Measurements from ENCODE around the gene KRT35. TPM values are rescaled to one million over a fixed set of nuclear protein-coding genes. Genes with fewer than 3 reads are reported as not detected.
"Not testable (repeated sequence)": the region's sequence is repeated elsewhere in the genome, so short reads cannot be mapped to it uniquely, and the experiment has no call there.

The KRT35 gene
- total RNA-seq, 2 donors from 2014 or later = not detected

DNA sequence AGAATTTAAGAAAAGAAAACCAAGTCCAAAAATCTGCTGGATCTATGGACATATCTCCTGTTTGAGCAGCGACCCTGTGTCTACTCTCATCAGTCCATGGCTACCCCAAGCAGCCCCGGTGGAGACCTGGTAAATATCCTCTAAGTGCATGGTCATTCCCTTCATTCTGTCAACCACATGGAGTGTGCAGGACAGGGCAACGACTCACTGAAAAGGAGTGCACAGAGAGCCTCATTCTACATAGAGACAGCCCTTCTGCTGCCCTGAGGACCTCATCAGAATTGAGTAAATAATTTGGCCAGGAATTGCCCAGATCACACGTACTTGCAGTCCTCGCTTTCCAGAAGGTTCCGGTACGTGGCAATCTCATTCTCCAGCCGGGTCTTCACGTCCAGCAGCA, 43.2 kb downstream of the KRT35 start:
- DNase-seq = no peak
- intact Hi-C loops (cut with DNase I, micrococcal nuclease) = no loop called here
- ATAC-seq = no peak

DNA sequence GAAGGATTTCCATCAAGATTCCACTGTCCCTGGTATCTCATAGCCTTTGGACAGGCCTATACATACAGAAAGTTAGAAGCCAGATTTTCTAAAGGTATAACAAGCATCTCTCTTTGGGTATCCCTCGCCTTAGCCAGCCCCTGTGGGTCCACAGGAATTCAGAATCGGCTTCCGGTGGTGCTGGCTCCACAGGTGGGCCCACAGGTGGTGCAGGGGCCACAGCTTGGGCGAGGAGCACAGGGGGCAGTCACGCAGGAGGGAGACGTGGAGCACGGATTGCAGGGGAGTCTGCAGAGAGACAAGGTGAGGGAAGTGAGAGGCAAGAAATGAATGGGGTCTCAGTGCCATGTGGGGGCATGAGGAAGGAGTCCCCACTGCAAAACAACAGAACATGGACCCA, 43.7 kb downstream of the KRT35 start:
- intact Hi-C loops (cut with DNase I, micrococcal nuclease) = no loop called here
- ATAC-seq (no peak), DNase-seq (no peak)

DNA sequence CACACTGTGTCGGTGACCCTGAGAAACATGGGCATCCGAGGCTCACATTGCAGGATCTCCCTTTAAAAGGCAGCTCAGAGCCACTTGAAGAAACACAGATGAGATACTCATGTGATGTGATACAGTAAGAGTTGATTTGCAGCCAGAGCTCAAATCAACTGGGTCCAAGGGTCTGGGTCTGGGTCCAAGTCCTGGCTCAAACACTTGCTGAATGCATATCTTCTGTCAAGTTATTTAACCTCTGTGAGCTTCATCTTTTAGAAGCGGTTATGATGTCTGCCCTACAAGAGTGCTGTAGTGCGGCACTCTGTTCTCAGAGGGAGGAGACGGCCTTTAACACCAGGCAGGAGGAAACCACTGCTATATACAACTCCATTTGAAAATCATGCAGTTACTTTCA, 46.5 kb downstream of the KRT35 start:
- ATAC-seq = no peak
- intact Hi-C loops (cut with DNase I, micrococcal nuclease) = no loop called here
- no peak for DNase-seq

DNA sequence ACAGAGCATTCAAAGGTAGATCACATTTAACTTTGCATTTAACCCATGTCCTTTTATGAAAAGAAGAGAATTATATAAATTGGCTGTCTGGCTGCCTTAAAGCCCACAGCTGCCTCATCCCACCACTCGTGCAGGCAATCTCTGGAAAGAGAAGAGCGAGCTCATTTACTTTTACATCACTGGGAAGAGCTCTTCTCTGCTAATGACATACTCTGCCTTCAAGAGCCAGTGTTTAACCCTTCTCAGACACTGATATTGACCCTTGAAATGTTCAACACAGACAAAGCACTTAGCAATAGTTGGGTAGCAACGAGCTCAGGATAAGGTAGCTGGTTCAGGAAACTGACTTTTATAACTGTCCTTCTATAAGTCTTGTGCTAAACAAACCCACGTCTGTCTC, 46.9 kb downstream of the KRT35 start:
- ATAC-seq = no peak
- DNase-seq = no peak
- intact Hi-C loops (cut with DNase I, micrococcal nuclease) = no loop called here

DNA sequence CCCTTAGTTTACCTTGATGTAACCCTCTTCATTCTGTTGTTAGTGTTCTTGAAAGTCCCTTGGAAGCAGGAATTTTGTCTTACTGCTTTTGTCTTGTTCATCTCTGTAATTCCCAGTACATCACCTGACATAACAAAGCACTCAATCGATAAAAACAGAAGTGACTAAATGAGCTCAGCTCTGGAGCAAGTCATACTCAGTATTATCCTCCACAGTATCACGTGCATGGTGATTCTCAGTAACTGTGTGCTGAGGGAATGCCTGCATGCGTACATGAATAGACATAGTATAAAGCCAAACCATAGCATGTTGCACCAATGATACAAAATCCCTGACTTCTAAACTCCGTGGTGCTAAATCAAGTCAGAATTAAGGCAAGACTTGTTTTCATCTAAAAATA, 47.4 kb downstream of the KRT35 start:
- ATAC-seq = no peak
- intact Hi-C loops (cut with DNase I, micrococcal nuclease) = no loop called here
- DNase-seq = no peak

DNA sequence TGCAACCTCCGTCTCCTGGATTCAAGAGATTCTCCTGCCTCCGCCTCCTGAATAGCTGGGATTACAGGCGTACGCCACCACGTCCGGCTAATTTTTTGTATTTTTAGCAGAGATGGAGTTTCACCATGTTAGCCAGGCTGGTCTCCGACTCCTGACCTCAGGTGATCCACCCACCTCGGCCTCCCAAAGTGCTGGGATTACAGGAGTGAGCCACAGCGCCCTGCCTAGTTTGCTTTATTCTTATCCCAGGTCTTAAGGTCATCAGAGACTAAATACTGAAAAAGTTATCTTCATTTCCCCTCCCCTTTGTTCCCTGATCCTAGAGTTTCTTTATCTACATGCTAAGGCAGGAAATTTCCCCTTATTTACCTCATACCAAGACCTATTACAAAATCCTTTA, 50.6 kb downstream of the KRT35 start:
- DNase-seq; intact Hi-C loops (cut with DNase I, micrococcal nuclease); ATAC-seq: not testable (repeated sequence)

DNA sequence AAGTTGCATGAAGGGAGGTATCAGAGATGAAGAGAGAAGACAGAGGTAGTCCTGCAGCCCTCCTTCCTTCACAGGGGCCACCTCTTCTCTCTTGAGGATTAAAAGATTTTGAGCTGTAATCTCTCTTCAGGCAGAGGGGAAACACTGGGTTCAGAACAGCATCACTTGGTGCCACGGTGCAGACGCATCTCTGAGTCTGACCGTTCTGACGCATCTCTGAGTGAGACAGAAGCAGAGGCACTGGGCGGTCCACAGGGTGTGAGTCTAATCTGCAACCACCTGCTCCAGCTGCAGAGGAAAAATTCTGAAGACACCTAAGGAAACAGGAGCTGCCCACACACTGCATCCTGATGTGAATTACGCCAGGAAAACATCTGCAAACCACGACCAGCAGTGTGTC, 51.3 kb downstream of the KRT35 start:
- no peak for DNase-seq
- intact Hi-C loops (cut with DNase I, micrococcal nuclease) = no loop called here
- ATAC-seq = no peak

DNA sequence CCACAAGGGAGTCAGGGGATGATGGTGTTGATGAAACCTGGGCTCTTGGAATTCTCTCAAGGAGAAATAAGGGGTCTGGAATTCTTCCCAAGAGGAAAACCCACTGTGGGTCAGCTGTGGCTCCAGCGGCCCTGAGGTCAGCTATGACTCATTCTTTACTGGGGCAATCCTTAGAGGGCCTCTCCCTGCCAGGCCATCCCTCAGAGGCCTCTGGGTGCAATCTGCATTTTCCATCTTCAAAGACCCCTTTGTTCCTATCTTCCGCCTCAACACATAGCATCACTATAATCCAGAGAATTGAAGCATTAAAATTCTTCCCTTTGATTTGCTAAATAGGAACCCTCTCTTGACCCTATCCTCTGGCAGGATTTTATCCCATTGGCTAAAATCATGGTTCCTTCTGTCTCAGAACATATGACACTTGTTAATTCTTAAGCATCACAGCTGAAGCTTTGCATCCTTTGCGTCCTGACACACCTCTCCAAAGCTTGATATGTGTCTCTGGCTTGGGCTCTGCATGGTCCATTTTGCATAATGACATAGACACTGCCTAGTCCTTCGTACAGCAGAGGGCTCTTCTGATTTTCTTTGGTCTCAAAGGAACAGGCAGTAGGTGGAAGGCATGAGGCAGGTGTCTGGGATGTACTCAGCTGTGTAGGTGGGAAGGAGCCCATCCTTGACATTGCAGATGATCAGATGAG, 52.2 kb downstream of the KRT35 start:
- ATAC-seq = no peak
- intact Hi-C loops (cut with DNase I, micrococcal nuclease) = no loop called here
- DNase-seq = no peak

Small RNA genes lying within 50 kb of the gene (microRNA-seq; reads per million reads assigned to microRNA genes)
- gene MIR6510 = 0 to 0.53 reads per million in 2 donors

Other genes starting within 250 kb of the KRT35 start
- gene KRTAP9-3, start 248.7 kb downstream of the KRT35 start, total RNA-seq = not detected
- not detected for gene KRTAP9-8, start 243.2 kb downstream of the KRT35 start, total RNA-seq
- gene KRTAP9-4, start 231.5 kb downstream of the KRT35 start, total RNA-seq = not detected
- gene KRTAP9-9, start 225.8 kb downstream of the KRT35 start, total RNA-seq = not detected
- gene KRTAP9-6, start 215.8 kb downstream of the KRT35 start, total RNA-seq = not detected
- gene KRTAP9-7, start 205.5 kb downstream of the KRT35 start, total RNA-seq = not detected
- gene KRTAP29-1, start 178.3 kb downstream of the KRT35 start, total RNA-seq = not detected
- gene KRTAP16-1, start 171.8 kb downstream of the KRT35 start, total RNA-seq = not detected
- gene KRTAP17-1, start 165.4 kb downstream of the KRT35 start, total RNA-seq = not detected
- not detected for gene KRT33A, start 130.3 kb downstream of the KRT35 start, total RNA-seq
- not detected for gene KRT33B, start 111.3 kb downstream of the KRT35 start, total RNA-seq
- under 1 TPM in 1 of 2 donors, not detected in 1; 0.20 TPM for gene KRT34, start 98.8 kb downstream of the KRT35 start, total RNA-seq
- gene KRT31, start 83.5 kb downstream of the KRT35 start, total RNA-seq = not detected
- gene KRT37, start 56.6 kb downstream of the KRT35 start, total RNA-seq = not detected
- gene KRT38, start 40.2 kb downstream of the KRT35 start, total RNA-seq = not detected
- not detected for gene KRT32, start 13.8 kb downstream of the KRT35 start, total RNA-seq
- gene KRT36, start 8.8 kb upstream of the KRT35 start, total RNA-seq = under 1 TPM in 1 of 2 donors, not detected in 1; 0.27 TPM
- gene KRT13, start 24.5 kb upstream of the KRT35 start, total RNA-seq = under 1 TPM in 1 of 2 donors, not detected in 1; 0.82 TPM
- gene KRT15, start 37.7 kb upstream of the KRT35 start, total RNA-seq = 10 to 100 TPM in 1 of 2 donors, 1 to 10 TPM in 1; 6.8 to 30.9 TPM
- gene KRT19, start 47.2 kb upstream of the KRT35 start, total RNA-seq = 1,000 to 10,000 TPM; 1,911 to 3,076 TPM
- gene KRT9, start 90.9 kb upstream of the KRT35 start, total RNA-seq = not detected
- gene KRT14, start 105.7 kb upstream of the KRT35 start, total RNA-seq = under 1 TPM; 0.25 to 0.40 TPM
- gene KRT16, start 131.6 kb upstream of the KRT35 start, total RNA-seq = not detected
- gene KRT17, start 143.4 kb upstream of the KRT35 start, total RNA-seq = under 1 TPM in 1 of 2 donors, not detected in 1; 0.70 TPM
- gene EIF1, start 207.7 kb upstream of the KRT35 start, total RNA-seq = 100 to 1,000 TPM; 596 to 603 TPM
- gene GAST, start 231.2 kb upstream of the KRT35 start, total RNA-seq = not detected